Natural killer cell (primary cell): ENCODE measurements around the gene LRP4. TPM values are rescaled to one million over a fixed set of nuclear protein-coding genes. Genes with fewer than 3 reads are reported as not detected.

Experiments used
- ATAC-seq, 3 donors: fragments of 150-1000 bp in 2 of 3; fragments of 200-7000 bp in 1 of 3; cut with Tn5 transposase; 1 replicate in 1 of 3; 2 replicates in 2 of 3; pipeline ENCODE4 v1.10.0; 2021; ENCODE audit warnings: mild to moderate bottlenecking in 2 of 3, moderate library complexity in 2 of 3
- DNase-seq, 2 donors: peaks; one replicate each; pipeline versions ENCODE4 v3.0.0 to v3.0.0-alpha.2; 2013 to 2021; ENCODE audit warnings: mixed read lengths in 1 of 2
- H3K27ac ChIP-seq: one replicate; pipeline ENCODE4 v1.5.1; 2013; ENCODE audit warnings: mild to moderate bottlenecking, low read length
- H3K27me3 ChIP-seq: one replicate; pipeline ENCODE4 v1.6.1; 2013; ENCODE audit warnings: low read length; ENCODE audit not compliant: control insufficient read depth, insufficient read depth
- H3K36me3 ChIP-seq: one replicate; pipeline ENCODE4 v1.6.1; 2013; ENCODE audit warnings: low read length; ENCODE audit not compliant: control insufficient read depth, insufficient read depth
- H3K4me1 ChIP-seq: one replicate; pipeline ENCODE4 v1.6.1; 2013; ENCODE audit warnings: low read length; ENCODE audit not compliant: control insufficient read depth, insufficient read depth
- H3K4me3 ChIP-seq: one replicate; pipeline ENCODE4 v1.5.1; 2013; ENCODE audit warnings: low read length
- H3K9me3 ChIP-seq: one replicate; pipeline ENCODE4 v1.6.1; 2013; ENCODE audit warnings: low read length; ENCODE audit not compliant: control insufficient read depth, insufficient read depth
- H3K27ac Mint-ChIP-seq, 2 donors: one replicate each; pipeline ENCODE4 v1.8.0; 2022; ENCODE audit warnings: mild to moderate bottlenecking in 2 of 2, mixed read lengths in 2 of 2, moderate library complexity in 1 of 2
- H3K27me3 Mint-ChIP-seq, 2 donors: one replicate each; pipeline ENCODE4 v1.8.0; 2022; ENCODE audit warnings: low read depth in 2 of 2, mixed read lengths in 2 of 2
- H3K36me3 Mint-ChIP-seq: one replicate; pipeline ENCODE4 v1.8.0; 2022; ENCODE audit warnings: mixed read lengths
- H3K4me1 Mint-ChIP-seq, 2 donors: one replicate each; pipeline ENCODE4 v1.8.0; 2022; ENCODE audit warnings: mixed read lengths in 2 of 2
- H3K4me3 Mint-ChIP-seq: one replicate; pipeline ENCODE4 v1.8.0; 2022; ENCODE audit warnings: mild to moderate bottlenecking, moderate library complexity, mixed read lengths
- H3K9me3 Mint-ChIP-seq, 2 donors: one replicate each; pipeline ENCODE4 v1.8.0; 2022; ENCODE audit warnings: mixed read lengths in 2 of 2
- CTCF ChIP-seq: fragments of 200-600 bp; IDR thresholded peaks from one replicate; pipeline ENCODE4 v1.8.0; 2022; ENCODE audit warnings: antibody characterized with exemption
- WGBS: methylation state at CpG from one replicate; pipeline ENCODE4 v1.1.7; 2013; ENCODE audit warnings: missing lambda C conversion rate; ENCODE audit not compliant: insufficient coverage; 5-methylcytosine and 5-hydroxymethylcytosine counted together
- intact Hi-C: fragments of 100-400 bp; cut with micrococcal nuclease; formaldehyde crosslinking; loops from one replicate; pipeline ENCODE4 v1.14.2; 2022
- total RNA-seq, 4 donors: library from RNA; stranded (reverse); fragments of 120-200 nt in 1 of 4; gene quantifications; one replicate each; pipeline versions ENCODE4 v1.2.3 to v1.2.4, GENCODE V29; 2013 to 2022

LRP4 gene
- total RNA-seq, 3 donors from 2014 or later (not counting 1 experiment from before 2014, with no cell fraction given) = not detected

DNA sequence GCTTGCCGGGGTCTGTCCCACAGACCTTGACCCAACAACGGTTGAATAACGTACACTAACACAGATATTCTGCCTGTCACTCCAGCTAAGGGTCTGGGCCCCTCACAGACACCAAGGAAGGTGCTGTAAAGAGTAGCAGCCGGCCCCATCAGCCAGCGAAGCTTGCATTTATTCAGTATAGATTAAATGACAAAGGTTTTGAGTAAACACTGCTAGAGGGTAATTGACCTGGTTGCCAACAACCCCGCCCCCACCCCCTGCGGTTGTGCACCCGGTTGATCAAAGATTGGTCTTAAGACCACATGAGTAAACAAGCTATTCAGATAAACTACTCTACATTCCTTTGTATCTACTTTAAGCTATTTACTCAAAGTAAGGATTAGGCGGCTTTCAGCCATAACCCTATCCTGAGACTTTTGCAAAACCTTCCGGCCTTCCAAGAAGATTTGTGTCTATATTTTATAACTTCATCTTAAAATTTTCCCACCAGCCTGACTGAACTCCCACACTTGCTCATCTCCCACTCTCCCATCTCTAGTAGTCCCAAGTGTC, 67.4 kb downstream of the LRP4 start:
- Mint-ChIP-seq H3K27ac (no peak overlapping the region), H3K36me3 (no peaks in the 10 kb centered on the region), H3K4me1 (peaks cover 6 to 9% of the 10 kb centered on the region in 2 donors), H3K27me3 (peaks cover 0 to 2% of the 10 kb centered on the region in 2 donors), H3K9me3 (no peaks in the 10 kb centered on the region), H3K4me3 (no peak overlapping the region)
- H3K27ac ChIP-seq = no peak overlapping the region
- no peak for TF ChIP-seq CTCF
- no peaks in the 10 kb centered on the region for H3K27me3 ChIP-seq
- no peaks in the 10 kb centered on the region for H3K36me3 ChIP-seq
- intact Hi-C loops = no loop called here
- no peak overlapping the region for H3K4me3 ChIP-seq
- DNase-seq (no peak), ATAC-seq (no peak)
- peaks cover 4% of the 10 kb centered on the region for H3K4me1 ChIP-seq
- H3K9me3 ChIP-seq = no peaks in the 10 kb centered on the region
- 91% methylated on average over 10 of the region's 10 CpGs for WGBS

DNA sequence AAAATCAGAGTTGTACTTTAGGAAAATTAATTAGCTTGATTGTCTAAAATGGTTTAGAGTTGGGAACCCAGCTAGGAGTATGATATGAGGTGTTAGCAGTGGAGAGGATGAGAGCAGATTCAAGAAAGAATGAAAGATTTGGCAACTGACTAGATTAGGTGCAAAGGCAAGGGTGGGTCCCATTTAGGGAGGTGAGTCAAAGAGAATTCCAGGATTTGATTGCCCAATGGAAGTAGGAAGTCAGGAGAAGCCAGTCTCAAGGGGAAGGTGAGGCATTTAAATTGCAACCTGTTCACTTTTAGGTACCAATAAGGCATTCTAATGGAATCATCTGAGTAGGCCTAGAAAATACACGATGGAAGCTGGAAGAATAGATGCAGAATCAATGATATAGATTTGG, 68.7 kb downstream of the LRP4 start:
- Mint-ChIP-seq H3K4me3 (no peak overlapping the region), H3K36me3 (no peaks in the 10 kb centered on the region), H3K4me1 (peaks cover 14 to 18% of the 10 kb centered on the region in 2 donors), H3K9me3 (no peaks in the 10 kb centered on the region), H3K27me3 (peaks cover 0 to 2% of the 10 kb centered on the region in 2 donors), H3K27ac (no peak overlapping the region)
- Histone ChIP-seq H3K27ac (no peak overlapping the region), H3K9me3 (no peaks in the 10 kb centered on the region), H3K27me3 (no peaks in the 10 kb centered on the region), H3K36me3 (no peaks in the 10 kb centered on the region), H3K4me1 (peaks cover 12% of the 10 kb centered on the region), H3K4me3 (no peak overlapping the region)
- intact Hi-C loops = no loop called here
- WGBS = 93% methylated on average over 1 of the region's 1 CpG
- no peak for TF ChIP-seq CTCF
- ATAC-seq (no peak), DNase-seq (no peak)

GRCh38 chr11:46846510-46846830, 71.9 kb downstream of the LRP4 start:
- H3K4me1 ChIP-seq = peaks cover 14% of the 10 kb centered on the region
- no peak for TF ChIP-seq CTCF
- no peak for ATAC-seq
- intact Hi-C loops = loop anchor here (1.0 kb wide), 1 partner anchor 20 kb away; no protein-coding TSS in a partner anchor
- Mint-ChIP-seq H3K36me3 (no peaks in the 10 kb centered on the region), H3K9me3 (no peaks in the 10 kb centered on the region), H3K4me3 (peak overlapping the region; percentile 99), H3K27me3 (no peaks in the 10 kb centered on the region), H3K4me1 (peaks cover 34 to 35% of the 10 kb centered on the region in 2 donors), H3K27ac (peak overlapping the region; percentile 86 to 96)
- DNase-seq = no peak
- H3K4me3 ChIP-seq = peak overlapping the region; percentile 91
- no peaks in the 10 kb centered on the region for H3K36me3 ChIP-seq
- WGBS = 2% methylated on average over 5 of the region's 6 CpGs
- H3K9me3 ChIP-seq = no peaks in the 10 kb centered on the region
- no peaks in the 10 kb centered on the region for H3K27me3 ChIP-seq
- no peak overlapping the region for H3K27ac ChIP-seq
